Hepatocyte (in vitro differentiated cells): Measurements from ENCODE around the gene PKNOX1. TPM values are rescaled to one million over a fixed set of nuclear protein-coding genes. Genes with fewer than 3 reads are reported as not detected.
A peak's percentile ranks its signal among the peaks of the same experiment; 100 is the strongest.

ENCODE experiments used
- DNase-seq: peaks from one replicate; pipeline ENCODE4 v3.0.0-alpha.2; 2016; ENCODE audit warnings: low spot score
- H2AFZ ChIP-seq: fragments of 200-600 bp; sonication (generic); 2 replicates; pipeline ENCODE4 v1.6.0; 2016; ENCODE audit warnings: antibody characterized with exemption, mild to moderate bottlenecking
- H3K27ac ChIP-seq: fragments of 200-600 bp; sonication (generic); 2 replicates; pipeline ENCODE4 v1.5.1; 2016; ENCODE audit warnings: mild to moderate bottlenecking
- H3K27me3 ChIP-seq: fragments of 200-600 bp; sonication (generic); 2 replicates; pipeline ENCODE4 v1.6.1; 2016
- H3K36me3 ChIP-seq: fragments of 200-600 bp; sonication (generic); replicated peaks from 2 replicates; pipeline ENCODE4 v1.5.1; 2016; ENCODE audit warnings: low read depth; ENCODE audit not compliant: insufficient read depth
- H3K4me1 ChIP-seq: fragments of 200-600 bp; sonication (generic); 2 replicates; pipeline ENCODE4 v1.5.1; 2016; ENCODE audit warnings: mild to moderate bottlenecking, moderate library complexity; ENCODE audit not compliant: insufficient read depth
- H3K4me2 ChIP-seq: fragments of 200-600 bp; sonication (generic); 2 replicates; pipeline ENCODE4 v1.6.0; 2016
- H3K4me3 ChIP-seq: fragments of 200-600 bp; sonication (generic); 2 replicates; pipeline ENCODE4 v1.5.1; 2016; ENCODE audit warnings: mild to moderate bottlenecking
- H3K79me2 ChIP-seq: fragments of 200-600 bp; sonication (generic); 2 replicates; pipeline ENCODE4 v1.6.0; 2017; ENCODE audit warnings: mild to moderate bottlenecking
- H3K9me2 ChIP-seq: fragments of 200-600 bp; sonication (generic); replicated peaks from 2 replicates; pipeline ENCODE4 v1.6.0; 2017; ENCODE audit warnings: mild to moderate bottlenecking; ENCODE audit not compliant: insufficient read depth
- H3K9me3 ChIP-seq: fragments of 200-600 bp; sonication (generic); 2 replicates; pipeline ENCODE4 v1.5.1; 2016; ENCODE audit warnings: low read depth, mild to moderate bottlenecking
- H4K20me1 ChIP-seq: fragments of 200-600 bp; sonication (generic); 2 replicates; pipeline ENCODE4 v1.6.0; 2016; ENCODE audit warnings: mild to moderate bottlenecking; ENCODE audit not compliant: insufficient read depth, poor library complexity, severe bottlenecking
- EZH2 ChIP-seq: fragments of 200-600 bp; sonication (generic); IDR thresholded peaks from 2 replicates; pipeline ENCODE4 v1.6.1; 2016; ENCODE audit warnings: antibody characterized with exemption, mild to moderate bottlenecking, borderline replicate concordance
- EZH2phosphoT487 ChIP-seq: fragments of 200-600 bp; sonication (generic); IDR thresholded peaks from one replicate; pipeline ENCODE4 v1.6.1; 2018; ENCODE audit warnings: antibody characterized with exemption, mild to moderate bottlenecking, low read depth, moderate library complexity; ENCODE audit not compliant: unreplicated experiment, severe bottlenecking
- WGBS: methylation state at CpG from one replicate; pipeline ENCODE4 v1.1.6; 2016; ENCODE audit warnings: low lambda C conversion rate; ENCODE audit errors: missing lambda C conversion rate; 5-methylcytosine and 5-hydroxymethylcytosine counted together
- polyA plus RNA-seq: library from polyadenylated mRNA; unstranded; fragments of >200 nt; fragmentation: Nextera tagmentation; extraction: Ambion mirVana; gene quantifications from 2 replicates; pipeline ENCODE4 v1.2.1, GENCODE V29; 2016
- total RNA-seq: library from RNA; depleted of rRNA; stranded (reverse); fragments of >200 nt; gene quantifications from 2 replicates; pipeline ENCODE4 v1.2.3, GENCODE V29; 2014
- TF ChIP-seq, protein P1 (sequence below): fragments of 200-600 bp; sonication (generic); IDR thresholded peaks from 2 replicates; pipeline ENCODE4 v1.5.1; 2016; ENCODE audit warnings: antibody characterized with exemption, mild to moderate bottlenecking; ENCODE audit not compliant: poor library complexity

The PKNOX1 gene
- total and polyA plus RNA-seq, 2 experiments from 2014 or later = 11.0 to 13.4 TPM

DNA sequence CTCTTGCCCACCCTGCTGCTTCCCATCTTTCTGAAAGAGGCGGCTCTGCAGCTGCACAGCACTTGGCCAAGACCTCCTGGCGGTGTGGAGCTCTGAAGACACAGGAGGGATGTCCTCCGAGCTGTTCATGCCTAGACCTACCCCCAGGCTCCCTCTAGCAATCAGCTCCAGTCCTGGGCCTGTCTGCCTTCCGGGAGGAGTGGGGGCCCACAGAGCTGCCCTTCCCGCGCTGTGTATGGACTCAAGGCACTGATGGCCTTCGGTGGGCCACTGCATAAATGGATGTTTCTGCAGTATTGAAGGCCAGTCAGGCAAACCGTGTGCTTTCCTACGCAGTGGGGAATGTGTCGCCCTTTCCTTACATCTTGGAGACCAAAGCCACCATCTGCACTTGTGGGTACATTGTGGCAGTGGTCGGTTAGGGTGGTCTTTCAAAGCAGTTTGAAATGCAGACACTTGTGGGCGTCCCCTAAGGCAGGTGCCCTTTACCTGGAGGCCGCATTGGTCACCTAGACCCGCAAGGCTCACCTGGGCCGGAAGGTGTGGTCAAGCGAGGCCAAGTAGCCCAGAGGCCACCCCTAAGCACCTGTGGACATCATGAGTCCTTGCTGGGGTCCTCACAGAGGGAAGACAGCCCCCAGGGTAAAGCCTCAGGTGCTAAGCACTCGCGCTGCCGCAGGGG is 912 bp upstream of the PKNOX1 start:
- Histone ChIP-seq H2AFZ (peak overlapping the region; percentile 31), H3K27me3 (no peaks in the 10 kb centered on the region), H3K9me3 (no peaks in the 10 kb centered on the region), H3K4me3 (no peak overlapping the region), H3K27ac (peak overlapping the region; percentile 85), H3K36me3 (no peaks in the 10 kb centered on the region), H4K20me1 (no peaks in the 10 kb centered on the region), H3K4me1 (peaks cover 25% of the 10 kb centered on the region), H3K9me2 (no peaks in the 10 kb centered on the region), H3K4me2 (peak overlapping the region; percentile 82), H3K79me2 (peaks cover 30% of the 10 kb centered on the region)
- no peak for DNase-seq
- 75% methylated on average over 19 of the region's 19 CpGs for WGBS
- no peak for TF ChIP-seq EZH2
- TF ChIP-seq EZH2phosphoT487 = no peak

- Histone ChIP-seq H3K4me2 (peak overlapping the region; percentile 97), H3K4me1 (peaks cover 25% of the 10 kb centered on the region), H3K27ac (peak overlapping the region; percentile 100), H3K4me3 (peak overlapping the region; percentile 97), H3K9me3 (no peaks in the 10 kb centered on the region), H2AFZ (peak overlapping the region; percentile 79), H3K79me2 (peaks cover 47% of the 10 kb centered on the region), H4K20me1 (no peaks in the 10 kb centered on the region), H3K9me2 (no peaks in the 10 kb centered on the region), H3K27me3 (no peaks in the 10 kb centered on the region), H3K36me3 (no peaks in the 10 kb centered on the region)
- WGBS = 2% methylated on average over 38 of the region's 125 CpGs
- no peak for TF ChIP-seq EZH2phosphoT487
- TF ChIP-seq EZH2 = no peak
- TF ChIP-seq, protein P1, sequence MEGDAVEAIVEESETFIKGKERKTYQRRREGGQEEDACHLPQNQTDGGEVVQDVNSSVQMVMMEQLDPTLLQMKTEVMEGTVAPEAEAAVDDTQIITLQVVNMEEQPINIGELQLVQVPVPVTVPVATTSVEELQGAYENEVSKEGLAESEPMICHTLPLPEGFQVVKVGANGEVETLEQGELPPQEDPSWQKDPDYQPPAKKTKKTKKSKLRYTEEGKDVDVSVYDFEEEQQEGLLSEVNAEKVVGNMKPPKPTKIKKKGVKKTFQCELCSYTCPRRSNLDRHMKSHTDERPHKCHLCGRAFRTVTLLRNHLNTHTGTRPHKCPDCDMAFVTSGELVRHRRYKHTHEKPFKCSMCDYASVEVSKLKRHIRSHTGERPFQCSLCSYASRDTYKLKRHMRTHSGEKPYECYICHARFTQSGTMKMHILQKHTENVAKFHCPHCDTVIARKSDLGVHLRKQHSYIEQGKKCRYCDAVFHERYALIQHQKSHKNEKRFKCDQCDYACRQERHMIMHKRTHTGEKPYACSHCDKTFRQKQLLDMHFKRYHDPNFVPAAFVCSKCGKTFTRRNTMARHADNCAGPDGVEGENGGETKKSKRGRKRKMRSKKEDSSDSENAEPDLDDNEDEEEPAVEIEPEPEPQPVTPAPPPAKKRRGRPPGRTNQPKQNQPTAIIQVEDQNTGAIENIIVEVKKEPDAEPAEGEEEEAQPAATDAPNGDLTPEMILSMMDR = no peak
- peak; percentile 88 for DNase-seq
Observed at GRCh38 chr21:42974832-42975820, 764 bp downstream of the PKNOX1 start.

DNA sequence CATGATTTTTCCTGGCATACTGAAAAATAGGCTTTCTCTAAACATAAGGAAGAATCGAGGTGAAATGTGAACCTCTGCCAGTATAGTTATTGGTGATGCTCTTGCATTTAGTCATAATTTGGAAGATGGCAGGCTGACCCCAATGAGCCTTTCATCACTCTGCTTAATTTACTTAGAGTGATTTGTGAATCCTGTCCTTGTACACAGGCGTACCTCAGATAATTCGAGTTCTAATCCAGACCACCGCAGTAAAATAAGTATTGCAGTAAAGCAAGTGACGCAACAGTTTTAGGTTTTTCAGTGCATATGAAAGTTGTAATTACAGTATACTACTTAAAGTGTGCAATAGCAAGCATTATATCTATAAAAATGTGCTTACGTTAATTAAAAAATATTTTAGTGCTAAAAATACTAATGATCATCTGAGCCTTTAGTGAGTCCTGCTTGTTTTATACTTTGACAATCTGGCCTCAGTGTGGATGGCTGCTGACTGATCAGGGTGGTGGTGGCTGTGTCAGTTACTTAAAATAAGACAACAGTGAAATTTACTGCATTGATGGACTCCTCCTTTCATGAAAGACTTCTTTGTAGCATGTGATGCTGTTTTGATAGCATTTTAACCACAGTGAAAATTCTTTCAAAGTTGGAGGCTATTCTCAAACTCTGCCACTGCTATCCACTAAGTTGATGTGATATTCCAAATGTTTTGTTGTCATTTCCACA is 1.7 kb downstream of the PKNOX1 start:
- Histone ChIP-seq H3K4me3 (peak overlapping the region; percentile 97), H3K27ac (peak overlapping the region; percentile 100), H3K9me3 (no peaks in the 10 kb centered on the region), H3K4me2 (peak overlapping the region; percentile 97), H3K9me2 (no peaks in the 10 kb centered on the region), H3K36me3 (no peaks in the 10 kb centered on the region), H3K27me3 (no peaks in the 10 kb centered on the region), H4K20me1 (peaks cover 5% of the 10 kb centered on the region), H3K79me2 (peaks cover 56% of the 10 kb centered on the region), H3K4me1 (peaks cover 25% of the 10 kb centered on the region), H2AFZ (peak overlapping the region; percentile 79)
- no peak for DNase-seq
- 43% methylated on average over 6 of the region's 6 CpGs for WGBS
- TF ChIP-seq, protein P1 = no peak
- TF ChIP-seq EZH2phosphoT487 = no peak
- no peak for TF ChIP-seq EZH2
